ACHN (cell line): ENCODE data around the gene DDB1.

Experiments
- DNase-seq: peaks from one replicate; pipeline ENCODE4 v3.0.0-alpha.2; 2015
- in situ Hi-C: cut with HindIII; loops from 2 replicates; pipeline ENCODE4 v1.10.0; 2017; ENCODE audit warnings: low sequenced_read_pairs, low pct_ligation_motif_present, low pct_unique_long_range_greater_than_20kb

Gene DDB1

DNA sequence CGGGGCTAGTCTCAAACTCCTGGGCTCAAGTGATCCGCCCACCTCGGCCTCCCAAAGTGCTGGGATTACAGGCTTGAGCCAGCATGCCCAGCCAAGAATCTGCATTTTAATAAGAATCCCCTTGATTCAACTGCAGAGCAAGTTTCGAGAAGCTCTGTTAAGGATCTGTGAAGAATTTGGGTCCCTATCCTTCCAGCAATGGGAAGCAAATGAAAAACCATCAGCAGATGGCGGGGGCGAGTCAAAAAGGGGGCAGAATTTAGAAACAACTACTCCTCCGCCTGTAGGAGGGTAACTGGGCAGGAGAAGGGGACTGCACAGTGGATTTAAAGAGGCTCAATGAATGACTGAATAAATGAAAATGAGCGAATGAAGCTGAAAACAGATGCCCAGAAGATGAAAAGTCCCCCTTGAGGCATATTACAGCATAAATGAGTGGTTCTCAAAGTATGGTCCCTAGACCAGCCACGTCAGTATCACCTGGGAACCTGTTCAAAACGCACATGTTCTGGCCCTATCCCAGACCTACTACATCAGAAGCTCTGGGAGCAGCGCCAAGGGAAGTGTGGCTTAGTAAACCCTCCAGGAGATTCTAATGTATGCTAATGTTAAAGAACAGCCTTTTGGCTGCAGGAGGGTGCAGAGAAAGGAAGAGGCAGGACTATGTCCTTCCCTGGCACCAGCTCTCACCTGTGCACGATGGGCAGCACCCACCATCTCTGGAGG lies 52.8 kb downstream of the DDB1 start:
- DNase-seq = no peak
- in situ Hi-C loops = no loop called here

DNA sequence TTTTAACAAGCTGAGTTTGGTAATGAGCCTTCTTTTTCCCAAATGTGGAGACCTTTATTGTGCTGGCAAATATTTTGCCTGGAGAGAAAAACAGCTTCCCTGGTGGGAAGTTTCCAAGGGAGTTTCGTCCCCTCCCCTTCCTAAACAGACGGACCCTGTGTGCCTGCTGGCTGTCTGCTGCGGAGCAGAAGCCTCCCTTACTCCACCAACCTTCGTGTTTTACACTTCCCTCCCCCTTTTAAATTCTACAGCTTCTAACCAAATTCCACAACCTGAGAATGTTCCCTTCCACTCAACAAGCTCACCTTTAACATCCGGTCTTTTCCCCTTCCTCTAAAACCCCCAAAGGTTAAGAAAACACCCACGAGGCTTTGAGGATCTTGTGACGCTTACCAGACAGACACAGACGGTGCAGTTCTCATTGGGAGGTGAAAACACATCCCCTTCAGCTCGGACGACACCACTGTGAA lies 54.9 kb downstream of the DDB1 start:
- no peak for DNase-seq
- in situ Hi-C loops = no loop called here

DNA sequence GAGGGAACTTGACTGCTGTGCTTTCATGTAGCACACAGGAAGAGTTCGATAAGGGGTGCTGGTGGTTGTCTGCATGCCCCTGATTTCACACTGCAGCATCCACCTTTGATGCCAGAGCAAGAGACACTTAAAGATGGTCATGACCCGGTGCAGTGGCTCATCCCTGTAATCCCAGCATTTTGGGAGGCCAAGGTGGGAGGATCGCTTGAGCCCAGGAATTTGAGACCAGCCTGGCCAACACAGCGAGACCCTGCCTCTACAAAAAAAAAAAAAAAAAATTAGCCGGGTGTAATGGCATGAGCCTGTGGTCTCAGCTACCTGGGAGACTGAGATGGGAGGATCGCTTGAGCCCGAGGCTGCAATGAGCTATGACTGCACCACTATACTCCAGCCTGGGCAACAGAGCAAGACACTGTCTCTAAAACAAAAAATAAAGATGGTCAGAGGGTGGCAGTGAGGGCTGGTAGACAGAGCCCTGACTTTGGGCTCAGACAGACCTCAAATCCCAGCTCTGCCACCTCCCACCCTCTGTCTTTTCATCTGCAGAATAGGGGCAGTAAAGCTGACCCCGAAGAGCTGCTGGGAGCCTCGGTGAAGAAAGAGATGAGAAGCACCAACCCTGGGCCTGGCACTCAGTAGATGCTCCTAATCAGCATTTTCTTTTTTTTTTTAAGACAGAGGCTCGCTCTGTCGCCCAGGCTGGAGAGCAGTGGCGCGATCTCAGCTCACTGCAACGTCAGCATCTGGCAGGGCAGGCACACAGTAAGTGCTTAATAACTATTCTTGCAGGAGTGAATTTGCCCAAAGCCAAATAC lies 55.5 kb downstream of the DDB1 start:
- DNase-seq = no peak
- in situ Hi-C loops = no loop called here

DNA sequence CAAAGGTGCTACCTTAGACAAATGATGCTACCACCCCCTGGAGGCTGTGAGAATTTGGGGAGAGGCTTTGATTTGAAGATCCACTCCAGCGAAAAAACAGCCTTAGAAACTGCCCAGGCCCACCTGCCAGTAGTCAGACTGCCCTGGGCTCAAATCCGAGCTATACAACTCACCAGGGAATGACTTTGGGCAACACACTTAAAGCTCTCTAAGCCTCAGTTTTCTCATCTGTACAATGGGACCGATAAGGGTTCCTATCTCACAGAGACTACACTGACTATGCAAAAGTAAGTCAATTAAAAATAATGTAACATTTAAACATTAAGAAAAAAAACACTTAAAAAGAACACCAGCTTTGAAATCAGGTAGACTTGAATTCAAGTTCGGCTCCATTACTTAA lies 57.7 kb downstream of the DDB1 start:
- in situ Hi-C loops = no loop called here

DNA sequence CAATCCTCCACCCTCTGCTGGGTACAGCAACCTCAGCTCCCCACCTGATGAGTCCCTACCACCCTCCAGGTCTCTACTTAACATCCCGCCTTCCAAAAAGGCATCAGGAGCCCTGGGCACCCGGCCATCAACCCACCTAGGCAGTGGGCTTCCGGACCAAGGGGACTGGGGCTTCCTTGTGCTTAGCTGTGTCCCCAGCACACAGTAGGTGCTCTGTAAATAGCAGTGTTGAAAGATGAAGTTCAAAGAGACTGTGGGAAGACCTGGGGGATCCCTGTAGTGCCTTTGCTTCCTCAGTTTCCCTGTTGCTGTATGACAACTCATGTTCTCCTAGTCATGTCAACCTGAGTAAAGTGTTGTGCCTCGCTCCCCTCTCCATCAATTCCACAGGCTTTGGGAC lies 58.8 kb downstream of the DDB1 start:
- DNase-seq = no peak
- in situ Hi-C loops = no loop called here

More for the DNA sequence above, 57.7 kb downstream of the DDB1 start:
- DNase-seq = no peak

DNA sequence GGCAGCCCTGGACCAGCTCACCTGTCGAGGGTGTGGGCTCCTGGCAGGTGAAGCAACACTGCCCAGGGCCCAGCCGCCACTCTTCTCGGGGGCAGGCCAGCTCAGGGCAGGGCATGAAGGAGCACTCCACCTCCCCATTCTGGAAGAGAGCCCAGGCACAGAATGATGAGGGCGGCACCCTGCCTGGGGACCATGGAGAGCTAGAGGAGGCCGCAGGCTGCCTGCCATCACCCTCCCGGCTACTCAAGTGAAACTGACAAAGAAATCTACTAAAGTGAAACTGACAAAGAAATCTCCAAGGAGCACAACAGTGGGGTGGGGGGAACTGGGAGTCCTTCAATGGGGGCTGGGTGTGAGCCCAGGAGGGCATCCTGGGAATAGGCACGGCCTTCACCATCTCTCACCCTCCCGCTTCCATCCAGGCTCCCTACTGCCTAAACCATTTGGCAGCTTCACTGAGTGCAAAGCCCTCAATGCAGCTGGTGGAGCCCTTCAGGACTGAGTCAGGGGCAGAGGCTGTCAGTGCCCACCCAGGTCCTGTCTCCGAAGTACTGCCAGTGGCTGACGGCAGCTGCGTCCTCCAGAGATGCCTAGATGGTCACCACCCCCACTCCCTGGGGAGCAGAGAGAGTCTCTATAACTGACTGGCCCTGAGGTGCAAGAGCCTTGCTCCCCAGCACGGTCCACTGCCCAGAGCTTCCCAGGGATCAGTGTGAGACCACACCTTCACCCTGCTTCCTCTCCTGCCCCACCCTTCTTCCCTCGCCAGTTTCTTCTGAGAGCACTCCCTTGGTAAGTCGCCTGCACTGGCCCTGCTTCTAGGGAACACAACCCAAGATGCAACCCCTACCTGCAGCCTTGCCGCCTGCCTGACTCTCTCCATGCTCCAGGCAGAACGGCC lies 59.5 kb downstream of the DDB1 start:
- in situ Hi-C loops = no loop called here
- peak; percentile 23 for DNase-seq

DNA sequence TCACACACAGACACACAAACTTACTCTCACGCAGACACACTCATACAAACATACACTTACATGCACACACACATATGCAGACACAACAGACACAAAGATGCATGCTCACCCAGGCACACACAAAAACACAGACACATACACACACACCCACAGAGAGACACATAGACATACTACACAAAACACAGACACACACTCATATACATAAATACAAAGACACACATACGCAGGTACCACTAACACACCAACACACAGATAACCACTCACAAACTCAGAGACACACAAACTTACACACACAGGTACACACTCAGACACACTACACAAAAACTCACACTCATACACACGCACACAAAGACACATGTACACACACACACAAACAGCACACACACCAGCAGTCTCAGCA lies 60.2 kb downstream of the DDB1 start:
- no peak for DNase-seq
- in situ Hi-C loops = no loop called here

DNA sequence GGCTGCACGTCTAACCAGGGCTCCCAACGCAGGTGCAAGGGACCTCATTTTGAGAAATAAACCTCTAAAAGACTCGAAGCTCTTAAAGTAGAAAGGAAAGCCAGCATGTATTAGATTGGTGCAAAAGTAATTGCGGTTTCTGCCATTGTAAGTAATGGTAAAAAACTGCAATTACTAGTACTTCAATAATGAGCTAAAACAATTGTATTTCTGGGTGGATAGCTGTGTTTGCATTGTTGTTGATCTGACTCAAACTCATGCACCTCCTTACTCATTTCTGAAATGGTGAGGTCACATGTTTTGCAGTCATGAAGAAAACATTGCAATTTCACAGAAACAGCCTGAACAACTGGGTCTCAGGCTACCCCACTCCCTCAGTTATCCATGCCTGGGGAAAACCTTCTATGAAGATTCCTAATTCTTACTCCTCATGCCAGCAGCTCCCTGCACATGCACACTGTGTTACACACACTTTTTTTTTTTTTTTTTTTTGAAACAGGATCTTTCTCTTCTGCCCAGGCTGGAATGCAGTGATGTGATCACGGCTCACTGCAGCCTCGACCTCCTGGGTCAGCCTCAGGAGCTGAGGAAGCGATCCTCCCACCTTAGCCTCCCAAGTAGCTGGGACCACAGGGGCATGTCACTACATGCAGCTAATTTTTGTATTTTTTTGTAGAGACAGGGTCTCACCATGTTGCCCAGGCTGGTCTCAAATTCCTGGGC lies 62.4 kb downstream of the DDB1 start:
- no peak for DNase-seq
- in situ Hi-C loops = no loop called here

DNA sequence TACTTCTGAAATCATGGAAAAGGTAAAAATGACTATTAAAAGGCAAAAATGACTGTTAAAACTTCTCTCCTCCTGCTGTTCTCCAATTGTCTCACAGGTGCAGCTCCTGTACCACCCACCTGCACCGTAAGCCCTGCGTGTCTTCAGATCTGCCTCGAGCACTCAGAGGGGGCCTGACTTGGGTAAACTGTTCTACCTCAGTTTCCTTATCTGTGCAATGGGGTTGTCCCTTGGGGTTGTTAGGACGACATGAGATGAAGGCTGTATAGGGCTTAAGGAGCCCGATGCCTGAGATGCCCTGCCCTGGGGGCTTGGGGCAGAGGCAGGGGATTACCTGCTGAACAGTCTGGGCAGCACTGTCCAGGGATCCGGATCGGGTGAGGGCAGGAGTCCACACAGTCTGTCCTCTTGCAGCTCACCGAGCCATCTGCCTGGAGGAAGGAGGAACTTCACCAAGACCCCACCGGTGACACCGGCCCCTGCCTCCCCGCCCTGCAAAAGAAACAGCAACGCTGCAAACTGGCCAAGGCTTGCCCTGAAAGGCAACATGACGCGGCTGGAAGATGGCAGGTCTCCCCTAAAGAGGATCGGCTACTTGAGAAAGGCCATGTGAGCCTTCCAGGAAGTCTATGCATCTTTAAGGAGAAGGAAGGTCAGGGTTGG lies 64.2 kb downstream of the DDB1 start:
- in situ Hi-C loops = no loop called here
- no peak for DNase-seq

DNA sequence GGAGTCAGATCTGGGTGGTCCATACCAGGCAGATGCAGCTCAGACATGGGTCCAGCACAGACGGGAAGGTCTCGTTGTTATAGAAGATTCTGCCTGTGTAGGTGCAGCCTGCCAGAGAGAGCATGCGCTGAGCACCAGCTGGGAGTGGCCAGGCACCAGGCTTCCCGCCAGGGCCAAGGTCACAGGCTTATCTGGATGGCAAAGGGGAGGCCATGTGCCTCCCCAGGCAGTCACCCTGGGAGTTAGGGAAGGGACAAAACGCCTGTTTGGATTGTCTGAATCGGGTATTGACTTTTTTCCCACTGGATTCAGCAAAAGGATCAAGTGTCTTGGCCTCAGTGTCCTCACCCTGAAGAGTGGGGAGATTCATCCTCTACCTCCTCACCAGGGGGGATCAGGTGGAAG lies 65.5 kb downstream of the DDB1 start:
- DNase-seq = no peak
- in situ Hi-C loops = no loop called here

DNA sequence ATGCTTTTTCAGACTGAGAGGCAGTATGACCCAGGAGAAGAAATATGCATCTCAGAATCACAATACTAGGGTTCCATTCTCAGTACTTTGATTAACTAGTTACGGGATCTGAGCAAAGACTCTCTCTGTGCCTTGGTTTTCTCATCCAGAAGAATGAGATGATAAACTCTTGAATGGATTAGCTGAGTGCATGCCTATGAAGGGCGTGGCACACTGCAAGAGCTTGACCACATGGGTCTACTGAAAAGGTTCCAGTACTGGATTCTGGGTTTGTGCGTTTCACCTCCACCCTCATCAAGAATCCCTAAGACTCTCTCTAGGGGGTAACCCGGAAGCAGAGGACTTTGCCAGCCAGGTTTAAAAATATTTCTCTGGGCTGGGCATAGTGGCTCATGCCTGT lies 66.3 kb downstream of the DDB1 start:
- in situ Hi-C loops = no loop called here
- DNase-seq = no peak

DNA sequence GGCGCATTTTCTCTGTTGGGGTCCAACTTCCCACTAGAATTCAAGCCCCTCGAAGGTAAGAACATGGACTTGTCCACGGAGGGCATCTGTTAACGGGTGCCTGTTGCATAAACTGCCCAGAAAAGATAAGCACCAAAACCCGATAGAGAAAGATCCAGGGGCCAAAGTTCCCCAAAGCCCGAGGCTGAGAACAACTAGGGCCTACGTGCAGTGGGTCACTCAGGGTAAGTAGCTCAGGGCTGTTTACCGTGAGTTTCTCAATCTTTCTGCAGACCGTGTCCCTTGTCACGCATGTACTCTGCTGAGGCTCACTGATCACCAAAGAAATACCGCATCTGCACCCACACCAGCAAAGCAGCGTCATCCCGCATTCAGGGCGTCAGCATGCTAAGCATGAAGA lies 67.5 kb downstream of the DDB1 start:
- in situ Hi-C loops = no loop called here
- DNase-seq = no peak

DNA sequence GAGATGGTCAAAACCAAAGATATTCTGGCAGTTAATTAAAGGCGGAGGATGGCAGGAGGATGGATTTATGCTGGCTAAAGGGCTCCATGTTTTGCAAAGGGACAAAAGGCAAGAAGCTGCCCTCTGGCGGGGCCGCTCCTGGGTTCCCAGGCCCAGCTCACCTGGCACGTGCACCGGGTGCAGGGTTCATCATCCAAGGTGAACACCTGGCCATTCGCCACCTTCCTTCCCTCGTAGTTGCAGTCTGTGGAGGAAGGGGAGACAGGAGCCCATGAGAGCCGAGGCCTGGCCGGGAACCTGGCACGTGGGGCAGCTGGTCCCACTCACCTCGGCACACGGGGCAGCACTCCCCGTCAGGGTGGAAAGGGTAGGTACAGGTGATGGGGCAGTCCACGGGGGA lies 68.1 kb downstream of the DDB1 start:
- in situ Hi-C loops = no loop called here
- no peak for DNase-seq

DNA sequence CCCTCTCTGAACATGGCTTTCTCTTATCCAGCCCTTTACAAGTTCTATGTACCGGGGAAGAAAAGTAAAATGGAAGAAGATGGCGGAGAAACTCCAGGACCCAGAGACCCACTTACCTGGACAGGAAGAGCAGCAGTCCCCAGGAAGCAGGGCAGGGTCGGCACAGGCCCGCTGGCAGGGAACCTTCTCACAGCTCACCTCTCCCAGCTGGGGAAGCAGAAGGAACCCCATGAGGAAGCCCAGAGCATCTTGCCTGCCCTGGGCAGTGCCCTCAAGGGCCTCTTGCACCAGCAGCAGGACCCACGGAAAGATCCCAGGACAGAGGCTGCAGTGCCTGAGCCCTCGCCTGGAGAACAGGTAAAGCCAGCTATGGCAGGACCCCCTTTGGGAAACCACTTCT lies 68.5 kb downstream of the DDB1 start:
- no peak for DNase-seq
- in situ Hi-C loops = no loop called here

DNA sequence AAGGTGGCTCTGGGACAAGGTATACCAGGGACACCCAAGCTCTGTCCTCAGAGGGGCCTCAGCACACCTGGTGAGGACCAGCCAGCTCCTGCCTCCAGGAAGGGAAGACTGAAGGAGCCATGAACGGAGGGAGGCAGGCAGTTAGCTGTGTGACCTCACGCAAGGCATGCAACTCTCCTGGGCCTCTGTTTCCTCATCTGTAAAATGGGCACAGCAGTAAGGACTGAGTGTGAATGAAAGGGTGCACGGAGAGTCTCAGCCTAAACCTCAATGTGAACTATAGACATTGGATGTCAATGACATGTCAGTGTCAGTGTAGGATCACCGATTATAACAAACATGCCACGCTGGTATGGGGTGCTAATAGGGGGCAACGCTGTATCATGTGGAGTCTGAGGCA lies 73.5 kb downstream of the DDB1 start:
- in situ Hi-C loops = no loop called here
- no peak for DNase-seq

DNA sequence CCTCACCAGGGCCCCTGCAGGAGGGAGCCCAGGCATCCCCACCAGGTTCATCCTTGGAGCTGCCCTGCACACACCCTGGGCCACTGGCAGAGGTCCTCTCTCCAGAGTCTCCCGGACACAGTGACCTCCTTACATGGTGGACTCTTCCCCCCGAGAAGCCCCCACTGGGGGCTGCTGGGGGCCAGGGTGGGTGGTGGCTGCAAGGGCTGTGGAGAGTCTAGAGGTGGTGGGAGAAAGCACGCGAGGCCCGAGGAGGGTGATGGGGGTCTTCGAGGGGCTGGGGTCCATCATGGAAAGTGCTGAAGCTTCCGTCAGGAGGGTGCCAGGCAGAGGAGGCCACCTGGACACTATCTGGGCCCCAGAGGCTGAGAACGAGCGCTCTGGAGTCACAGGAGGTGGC lies 74.4 kb downstream of the DDB1 start:
- no peak for DNase-seq
- in situ Hi-C loops = no loop called here

DNA sequence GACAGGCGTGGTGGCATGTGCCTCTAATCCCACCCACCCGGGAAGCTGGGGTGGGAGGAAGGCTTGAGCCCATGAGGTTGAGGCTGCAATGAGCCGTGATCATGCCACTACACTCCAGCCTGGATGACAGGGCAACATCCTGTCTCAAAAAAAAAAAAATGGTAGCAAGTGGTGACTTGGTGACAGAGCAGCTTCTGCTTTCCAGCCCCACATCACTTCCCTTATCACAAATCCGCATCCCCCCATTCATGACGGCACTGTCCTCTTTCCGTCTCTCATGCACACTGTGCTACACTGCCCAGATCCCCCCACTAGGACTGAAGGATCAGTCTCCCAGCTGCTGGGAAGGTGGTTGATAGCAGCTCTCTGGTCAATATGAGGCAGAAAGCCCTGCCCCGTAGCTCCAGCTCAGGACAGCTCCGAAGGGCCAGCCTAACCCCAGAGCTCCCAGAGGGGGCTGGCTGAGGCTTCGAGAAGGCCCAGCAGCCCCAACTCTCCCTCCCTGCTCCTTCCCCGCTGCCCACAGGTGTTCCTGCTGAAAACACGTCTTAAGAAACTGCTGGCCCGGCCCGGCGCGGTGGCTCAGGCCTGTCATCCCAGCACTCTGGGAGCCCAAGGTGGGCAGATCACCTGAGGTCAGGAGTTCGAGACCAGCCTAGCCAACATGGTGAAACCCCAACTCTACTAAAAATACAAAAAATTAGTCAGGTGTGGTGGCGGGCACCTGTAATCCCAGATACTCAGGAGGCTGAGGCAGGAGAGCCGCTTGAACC lies 76.0 kb downstream of the DDB1 start:
- in situ Hi-C loops = no loop called here
- DNase-seq = no peak
